Karpas-422 (cell line): ENCODE data around the gene AQP10. TPM values are rescaled to one million over a fixed set of nuclear protein-coding genes. Genes with fewer than 3 reads are reported as not detected.

Experiments
- DNase-seq: peaks from one replicate; pipeline ENCODE4 v3.0.0-alpha.2; 2015
- H2AFZ ChIP-seq: fragments of 200-600 bp; sonication (generic); 2 replicates; pipeline ENCODE4 v1.6.1; 2014; ENCODE audit warnings: antibody characterized with exemption, low read length, mixed read lengths
- H3K27ac ChIP-seq: fragments of 200-600 bp; sonication (generic); 2 replicates; pipeline ENCODE4 v1.5.1; 2014; ENCODE audit warnings: mild to moderate bottlenecking, low read length, moderate library complexity
- H3K27me3 ChIP-seq: fragments of 200-600 bp; sonication (generic); 2 replicates; pipeline ENCODE4 v1.6.1; 2014; ENCODE audit warnings: low read length, mixed read lengths
- H3K36me3 ChIP-seq: fragments of 200-600 bp; sonication (generic); 2 replicates; pipeline ENCODE4 v1.6.1; 2014; ENCODE audit warnings: low read length, mixed read lengths; ENCODE audit not compliant: insufficient read depth
- H3K4me1 ChIP-seq: fragments of 200-600 bp; sonication (generic); 2 replicates; pipeline ENCODE4 v1.6.1; 2014; ENCODE audit warnings: mild to moderate bottlenecking, low read length, mixed read lengths
- H3K4me2 ChIP-seq: fragments of 200-600 bp; sonication (generic); 2 replicates; pipeline ENCODE4 v1.6.1; 2014; ENCODE audit warnings: low read length, low read depth, mild to moderate bottlenecking; ENCODE audit not compliant: poor library complexity, severe bottlenecking
- H3K4me3 ChIP-seq: fragments of 200-600 bp; sonication (generic); 2 replicates; pipeline ENCODE4 v1.5.1; 2014; ENCODE audit warnings: mild to moderate bottlenecking, antibody characterized with exemption, low read length, mixed read lengths
- H3K79me2 ChIP-seq: fragments of 200-600 bp; sonication (generic); 2 replicates; pipeline ENCODE4 v1.6.1; 2014; ENCODE audit warnings: mild to moderate bottlenecking, low read length, mixed read lengths
- H3K9ac ChIP-seq: fragments of 200-600 bp; sonication (generic); 2 replicates; pipeline ENCODE4 v1.6.0; 2014; ENCODE audit warnings: low read length
- H3K9me2 ChIP-seq: fragments of 200-600 bp; sonication (generic), shearing (Covaris generic); replicated peaks from 2 replicates; pipeline ENCODE4 v1.6.0; 2014; ENCODE audit warnings: mild to moderate bottlenecking, low read length, moderate library complexity; ENCODE audit not compliant: insufficient read depth
- H3K9me3 ChIP-seq: fragments of 300-700, 200-600 bp; sonication (generic); 2 replicates; pipeline ENCODE4 v1.6.1; 2014; ENCODE audit warnings: low read length, mixed read lengths
- H4K20me1 ChIP-seq: fragments of 200-600 bp; sonication (generic); 2 replicates; pipeline ENCODE4 v1.6.1; 2014; ENCODE audit warnings: mild to moderate bottlenecking, antibody characterized with exemption, low read length, low read depth; ENCODE audit not compliant: insufficient read depth
- total RNA-seq: library from RNA; depleted of rRNA; stranded (reverse); fragments of >200 nt; shearing (Covaris generic); gene quantifications from 2 replicates; pipeline ENCODE4 v1.2.3, GENCODE V29; 2014; ENCODE audit warnings: low replicate concordance

AQP10 gene
- total RNA-seq, 1 experiment from 2014 or later: not detected

DNA sequence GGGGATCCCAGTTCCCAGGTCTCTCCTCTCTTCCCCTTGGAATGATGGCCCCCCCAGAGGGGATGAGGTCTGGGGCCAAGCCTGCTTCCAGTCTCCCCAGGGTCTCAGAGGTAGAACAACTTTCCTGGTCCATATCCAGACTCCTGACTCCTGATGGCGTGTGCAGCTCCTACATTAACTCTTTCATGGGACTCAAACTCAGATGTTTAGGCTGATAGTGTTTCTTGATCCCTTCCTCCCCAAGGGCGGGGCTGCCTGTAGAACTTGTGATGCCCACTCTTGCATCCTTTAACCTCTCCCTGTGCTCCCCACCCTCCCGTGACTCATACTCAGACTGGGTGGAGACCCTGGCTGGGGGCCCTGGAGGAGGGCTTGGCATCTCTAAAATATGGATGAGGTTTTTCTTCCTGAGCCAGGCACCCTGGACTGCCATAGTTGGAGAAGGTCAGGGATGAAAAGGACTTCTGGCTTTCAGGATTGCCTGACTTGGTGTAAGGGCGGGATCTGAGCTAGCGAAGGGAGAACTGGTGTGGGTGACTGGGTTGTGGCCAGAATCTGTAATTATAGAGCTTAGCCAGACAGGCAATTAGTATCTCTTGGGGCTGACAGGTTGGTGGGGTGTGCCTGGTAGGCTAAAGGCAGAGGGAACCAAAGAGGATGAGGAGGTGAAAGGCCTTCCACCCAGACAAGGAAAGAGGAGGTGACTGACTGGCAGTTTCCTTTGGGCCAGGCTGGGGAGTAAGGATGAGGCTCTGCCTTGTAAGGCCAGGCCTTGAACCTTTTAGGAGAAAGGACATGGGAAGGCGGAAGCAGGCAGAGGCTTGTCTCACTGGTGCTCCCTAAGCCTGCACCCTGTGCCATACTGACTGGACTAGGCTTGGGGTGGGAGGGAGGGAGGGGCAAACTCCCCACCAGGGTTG lies 5.9 kb downstream of the AQP10 start:
- Histone ChIP-seq H3K9me3 (no peaks in the 10 kb centered on the region), H3K9me2 (no peaks in the 10 kb centered on the region), H3K4me1 (peaks cover 36% of the 10 kb centered on the region), H3K79me2 (no peaks in the 10 kb centered on the region), H3K36me3 (no peaks in the 10 kb centered on the region), H2AFZ (no peak overlapping the region), H4K20me1 (peaks cover 5% of the 10 kb centered on the region; the same call in 1 of the 2 replicates), H3K4me2 (peak overlapping the region; percentile 84), H3K9ac (peak overlapping the region; percentile 75; the same call in 1 of the 2 replicates), H3K27me3 (no peaks in the 10 kb centered on the region), H3K4me3 (peak overlapping the region; percentile 71; the same call in 1 of the 2 replicates), H3K27ac (no peak overlapping the region)
- DNase-seq: peak; percentile 48

DNA sequence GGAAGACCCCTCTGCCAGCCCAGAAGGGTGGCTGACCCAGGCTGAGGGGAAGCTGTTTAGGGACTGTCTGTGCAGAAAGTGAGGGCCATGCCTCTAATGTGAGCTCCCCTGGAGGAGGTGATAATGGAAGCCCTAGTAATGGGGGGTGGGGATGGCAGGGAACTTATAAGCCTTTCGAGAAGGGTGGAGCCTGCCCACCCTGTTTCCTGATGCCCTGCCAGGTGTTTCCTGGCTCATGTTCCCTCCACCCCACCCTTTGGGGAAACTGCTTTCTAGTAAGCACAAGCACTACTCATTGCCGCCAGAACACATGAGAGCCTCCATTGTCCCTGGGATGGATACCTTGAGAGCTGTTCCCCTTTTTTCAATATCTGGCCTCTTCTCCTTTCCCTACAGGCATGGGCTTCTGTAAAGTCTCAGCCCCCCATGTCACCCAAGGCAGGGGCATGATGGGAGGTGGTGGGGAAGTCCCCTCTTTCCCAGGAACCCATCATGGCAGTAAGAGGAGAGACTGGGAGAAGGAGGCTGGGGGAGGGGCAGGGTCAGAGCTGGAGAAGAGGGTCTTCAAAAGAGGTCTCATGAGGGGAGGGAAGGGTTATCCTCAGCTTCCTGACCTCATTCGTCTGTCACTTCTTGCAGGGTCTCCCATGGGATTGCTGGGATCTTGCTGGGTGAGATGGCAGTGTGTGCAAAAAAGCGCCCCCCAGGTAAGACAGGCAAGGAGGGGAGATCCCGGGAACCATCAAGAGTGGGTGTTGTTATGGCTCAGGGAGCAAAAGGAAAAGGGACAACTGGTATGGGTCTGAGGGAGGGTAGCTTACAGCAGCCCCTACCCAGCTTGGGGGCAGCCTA lies 6.8 kb downstream of the AQP10 start:
- no peaks in the 10 kb centered on the region for H3K9me2 ChIP-seq
- H3K9ac ChIP-seq: peak overlapping the region; percentile 48
- H3K9me3 ChIP-seq: no peaks in the 10 kb centered on the region
- no peaks in the 10 kb centered on the region for H3K79me2 ChIP-seq
- peaks cover 36% of the 10 kb centered on the region for H3K4me1 ChIP-seq
- no peaks in the 10 kb centered on the region for H3K36me3 ChIP-seq
- no peaks in the 10 kb centered on the region for H3K27me3 ChIP-seq
- peak overlapping the region; percentile 66 for H3K4me3 ChIP-seq
- H4K20me1 ChIP-seq: peaks cover 5% of the 10 kb centered on the region; the same call in 1 of the 2 replicates
- no peak overlapping the region for H3K27ac ChIP-seq
- peak; percentile 48 for DNase-seq
- H3K4me2 ChIP-seq: peak overlapping the region; percentile 91
- no peak overlapping the region for H2AFZ ChIP-seq

GRCh38 chr1:154328318-154329151 lies 7.6 kb downstream of the AQP10 start:
- no peaks in the 10 kb centered on the region for H3K36me3 ChIP-seq
- no peaks in the 10 kb centered on the region for H3K9me3 ChIP-seq
- H3K27ac ChIP-seq: no peak overlapping the region
- DNase-seq: peak; percentile 90
- no peaks in the 10 kb centered on the region for H3K9me2 ChIP-seq
- peak overlapping the region; percentile 48 for H3K9ac ChIP-seq
- H4K20me1 ChIP-seq: peaks cover 5% of the 10 kb centered on the region; the same call in 1 of the 2 replicates
- no peaks in the 10 kb centered on the region for H3K27me3 ChIP-seq
- H3K79me2 ChIP-seq: no peaks in the 10 kb centered on the region
- H2AFZ ChIP-seq: no peak overlapping the region
- peak overlapping the region; percentile 66 for H3K4me3 ChIP-seq
- peaks cover 36% of the 10 kb centered on the region for H3K4me1 ChIP-seq
- peak overlapping the region; percentile 91 for H3K4me2 ChIP-seq

DNA sequence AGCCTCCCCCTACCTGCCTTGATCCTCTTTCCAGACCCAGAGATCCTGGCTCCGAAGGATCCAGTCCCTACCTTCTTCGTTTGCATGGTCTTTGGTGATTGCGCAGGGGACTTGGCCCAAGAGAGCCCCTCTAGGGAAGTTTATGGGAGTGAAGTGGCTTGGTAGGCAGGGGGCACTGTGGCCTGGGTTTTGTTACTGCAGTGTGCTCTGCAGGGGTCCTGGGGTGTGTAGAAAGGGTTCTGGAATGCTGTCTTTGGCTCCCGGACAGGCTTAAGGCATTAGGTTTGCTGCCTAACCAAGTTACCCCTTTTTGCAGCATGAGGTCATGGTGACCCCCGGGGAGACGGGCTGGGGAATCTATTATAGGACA lies 8.2 kb downstream of the AQP10 start:
- Histone ChIP-seq H3K27me3 (no peaks in the 10 kb centered on the region), H3K4me3 (peak overlapping the region; percentile 66; the same call in 1 of the 2 replicates), H2AFZ (no peak overlapping the region), H3K36me3 (no peaks in the 10 kb centered on the region), H3K79me2 (no peaks in the 10 kb centered on the region), H3K9me2 (no peaks in the 10 kb centered on the region), H3K9me3 (no peaks in the 10 kb centered on the region), H3K9ac (no peak overlapping the region; the same call in 1 of the 2 replicates), H3K4me1 (peaks cover 36% of the 10 kb centered on the region), H4K20me1 (peaks cover 5% of the 10 kb centered on the region; the same call in 1 of the 2 replicates), H3K27ac (no peak overlapping the region), H3K4me2 (peak overlapping the region; percentile 91)
- DNase-seq: no peak

DNA sequence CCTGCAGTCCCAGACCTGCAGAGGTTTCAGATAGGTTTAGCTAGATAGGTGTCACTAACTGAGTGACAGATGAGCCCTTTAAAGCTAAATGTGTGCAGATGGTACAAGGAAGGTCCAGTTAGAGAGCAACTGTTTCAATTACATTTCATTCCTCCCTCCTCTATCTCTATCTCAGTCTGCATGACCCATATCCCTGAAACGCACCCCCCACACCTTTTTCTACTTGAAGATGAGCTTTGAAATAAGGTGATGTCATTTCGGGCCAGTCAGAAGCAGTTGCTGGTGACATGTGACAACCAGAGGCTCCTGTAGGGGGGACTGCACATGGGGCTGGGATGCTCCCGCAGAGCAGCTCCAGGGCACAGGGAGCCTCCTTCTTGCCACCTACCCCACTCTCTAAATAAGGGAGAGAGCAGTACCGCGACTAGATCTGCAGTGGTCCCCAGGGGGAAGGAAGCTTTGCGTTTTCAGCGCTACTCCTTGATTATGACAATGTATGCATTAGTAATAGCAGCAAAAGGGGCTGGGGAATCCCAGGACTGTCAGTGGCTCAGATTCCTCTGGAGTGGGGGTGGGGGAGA lies 8.7 kb downstream of the AQP10 start:
- Histone ChIP-seq H3K9me3 (no peaks in the 10 kb centered on the region), H3K4me2 (no peak overlapping the region), H4K20me1 (peaks cover 5% of the 10 kb centered on the region; the same call in 1 of the 2 replicates), H3K9me2 (no peaks in the 10 kb centered on the region), H3K4me1 (peaks cover 32% of the 10 kb centered on the region), H3K9ac (no peak overlapping the region), H3K27ac (no peak overlapping the region), H3K79me2 (no peaks in the 10 kb centered on the region), H3K36me3 (no peaks in the 10 kb centered on the region), H3K27me3 (no peaks in the 10 kb centered on the region), H2AFZ (no peak overlapping the region), H3K4me3 (no peak overlapping the region)
- DNase-seq: no peak

GRCh38 chr1:154330669-154331068 lies 9.8 kb downstream of the AQP10 start:
- no peak overlapping the region for H3K4me3 ChIP-seq
- H3K36me3 ChIP-seq: no peaks in the 10 kb centered on the region
- no peak overlapping the region for H2AFZ ChIP-seq
- peaks cover 5% of the 10 kb centered on the region; the same call in 1 of the 2 replicates for H4K20me1 ChIP-seq
- H3K4me1 ChIP-seq: peaks cover 32% of the 10 kb centered on the region
- no peak overlapping the region for H3K27ac ChIP-seq
- H3K4me2 ChIP-seq: no peak overlapping the region
- DNase-seq: peak; percentile 46
- H3K79me2 ChIP-seq: no peaks in the 10 kb centered on the region
- no peak overlapping the region for H3K9ac ChIP-seq
- H3K9me3 ChIP-seq: no peaks in the 10 kb centered on the region
- H3K9me2 ChIP-seq: no peaks in the 10 kb centered on the region
- H3K27me3 ChIP-seq: no peaks in the 10 kb centered on the region
